B cell (primary cell): ENCODE measurements around the gene AFG3L2.

Experiments used
- CTCF ChIP-seq: fragments of 200-600 bp; IDR thresholded peaks from one replicate; pipeline ENCODE4 v1.8.0; 2022; ENCODE audit warnings: antibody characterized with exemption, mild to moderate bottlenecking
- EZH2 ChIP-seq: IDR thresholded peaks from 2 replicates; pipeline ENCODE4 v1.6.1; 2012; ENCODE audit warnings: borderline replicate concordance, low read depth, mild to moderate bottlenecking, moderate library complexity, low read length; ENCODE audit not compliant: insufficient read depth, poor library complexity, severe bottlenecking

GRCh38 chr18:12282442-12283039, 94.5 kb downstream of the AFG3L2 start:
- TF ChIP-seq CTCF, result no peak
- TF ChIP-seq EZH2, result no peak
